SK-N-SH (cell line): ENCODE results near the gene C1orf232. TPM values are rescaled to one million over a fixed set of nuclear protein-coding genes. Genes with fewer than 3 reads are reported as not detected.

Experiments used
- CTCF ChIA-PET: fragments of 300-600, 350-600 bp; formaldehyde crosslinking; extraction: SDS; loops from one replicate; lab custom pipeline; 2021; lab: Yijun Ruan, JAX
- POLR2A ChIA-PET: fragments of 350-600 bp; sonication (Branson Sonifier 250); formaldehyde crosslinking; extraction: SDS; loops from one replicate; lab custom pipeline; 2020; ENCODE audit warnings: antibody characterized with exemption, inconsistent platforms; lab: Yijun Ruan, JAX
- DNase-seq: peaks from one replicate; pipeline ENCODE4 v3.0.0; 2012
- H2AFZ ChIP-seq: fragments of 200-600 bp; sonication (generic); 2 replicates; pipeline ENCODE4 v1.8.1; 2016; ENCODE audit warnings: antibody characterized with exemption, mild to moderate bottlenecking, low read depth
- H3F3A ChIP-seq: fragments of 200-600 bp; sonication (generic); replicated peaks from 2 replicates; pipeline ENCODE3; 2016; ENCODE audit warnings: antibody characterized with exemption, mild to moderate bottlenecking; ENCODE audit not compliant: insufficient read depth
- H3K27ac ChIP-seq, 2 experiments: fragments of 200-500 bp in 1 of 2; fragments of 200-600 bp in 1 of 2; sonication (Bioruptor generic) in 1 of 2; sonication (generic), shearing (Covaris generic) in 1 of 2; 2 replicates each; pipeline versions ENCODE4 v1.5.1 to v1.6.1; 2014 to 2016; ENCODE audit warnings: low read depth in 2 of 2, inconsistent platforms in 1 of 2, low read length in 1 of 2, mild to moderate bottlenecking in 1 of 2, mixed read lengths in 1 of 2
- H3K27me3 ChIP-seq: fragments of 200-600 bp; sonication (generic), shearing (Covaris generic); 2 replicates; pipeline ENCODE4 v1.6.1; 2016; ENCODE audit warnings: mixed run types; ENCODE audit not compliant: insufficient read depth
- H3K36me3 ChIP-seq, 2 experiments: fragments of 200-500 bp in 1 of 2; fragments of 200-600 bp in 1 of 2; sonication (Bioruptor generic) in 1 of 2; sonication (generic) in 1 of 2; replicated peaks in 1 of 2; 2 replicates each; pipeline versions ENCODE3 to v1.5.1; 2014 to 2016; ENCODE audit warnings: low read length in 1 of 2, mild to moderate bottlenecking in 1 of 2; ENCODE audit not compliant: insufficient read depth in 2 of 2, control insufficient read depth in 1 of 2
- H3K4me1 ChIP-seq, 2 experiments: fragments of 200-500 bp in 1 of 2; fragments of 200-600 bp in 1 of 2; sonication (Bioruptor generic) in 1 of 2; sonication (generic), shearing (Covaris generic) in 1 of 2; 2 replicates each; pipeline versions ENCODE4 v1.5.1 to v1.6.1; 2014 to 2016; ENCODE audit warnings: low read depth in 1 of 2, low read length in 1 of 2, mixed run types in 1 of 2; ENCODE audit not compliant: insufficient read depth in 2 of 2, control insufficient read depth in 1 of 2
- H3K4me2 ChIP-seq: fragments of 200-600 bp; sonication (generic), shearing (Covaris generic); 2 replicates; pipeline ENCODE4 v1.6.1; 2017; ENCODE audit warnings: mixed run types
- H3K4me3 ChIP-seq, 2 experiments: fragments of 200-500 bp in 1 of 2; fragments of 200-600 bp in 1 of 2; sonication (Bioruptor generic) in 1 of 2; sonication (generic), shearing (Covaris generic) in 1 of 2; 2 replicates each; pipeline versions ENCODE4 v1.5.1 to v1.8.1; 2014 to 2016; ENCODE audit warnings: low read depth in 2 of 2, inconsistent platforms in 1 of 2, low read length in 1 of 2, mild to moderate bottlenecking in 1 of 2, mixed read lengths in 1 of 2, moderate library complexity in 1 of 2
- H3K79me2 ChIP-seq: fragments of 200-600 bp; sonication (generic); 2 replicates; pipeline ENCODE4 v1.8.1; 2017; ENCODE audit warnings: mild to moderate bottlenecking; ENCODE audit not compliant: insufficient read depth
- H3K9ac ChIP-seq: fragments of 200-600 bp; sonication (generic); 2 replicates; pipeline ENCODE4 v1.6.1; 2017; ENCODE audit warnings: mixed run types
- H3K9me2 ChIP-seq: fragments of 200-600 bp; sonication (generic); 2 replicates; pipeline ENCODE4 v1.6.1; 2017; ENCODE audit warnings: mixed run types
- H3K9me3 ChIP-seq: fragments of 200-600 bp; sonication (generic); 2 replicates; pipeline ENCODE4 v1.6.1; 2017; ENCODE audit warnings: mixed run types, mild to moderate bottlenecking, moderate library complexity
- H4K20me1 ChIP-seq: fragments of 200-600 bp; sonication (generic); 2 replicates; pipeline ENCODE4 v1.6.1; 2017; ENCODE audit warnings: mild to moderate bottlenecking, mixed run types; ENCODE audit not compliant: insufficient read depth
- CHD2 ChIP-seq: fragments of 150-350 bp; IDR thresholded peaks from 2 replicates; pipeline ENCODE4 v1.6.1; 2018; ENCODE audit warnings: low read length; ENCODE audit not compliant: partially characterized antibody
- ELF1 ChIP-seq: IDR thresholded peaks from 2 replicates; pipeline ENCODE4 v1.4.0; 2012
- EP300 ChIP-seq, 2 experiments: IDR thresholded peaks; 2 replicates each; pipeline versions ENCODE4 v1.4.0 to v1.6.1; 2012; ENCODE audit warnings: borderline replicate concordance in 1 of 2, low read depth in 1 of 2, low read length in 1 of 2
- EZH2phosphoT487 ChIP-seq: fragments of 200-600 bp; sonication (generic); IDR thresholded peaks from 2 replicates; pipeline ENCODE4 v1.6.1; 2017; ENCODE audit warnings: low read depth, mixed run types, mild to moderate bottlenecking, antibody characterized with exemption, moderate library complexity, borderline replicate concordance
- FOSL2 ChIP-seq: IDR thresholded peaks from 2 replicates; pipeline ENCODE4 v1.4.0; 2012; ENCODE audit warnings: low read depth, mild to moderate bottlenecking, moderate library complexity, borderline replicate concordance
- FOXM1 ChIP-seq: IDR thresholded peaks from 2 replicates; pipeline ENCODE4 v1.4.0; 2012; ENCODE audit warnings: low read depth, mild to moderate bottlenecking
- GABPA ChIP-seq: IDR thresholded peaks from 2 replicates; pipeline ENCODE4 v1.4.0; 2012; ENCODE audit warnings: low read depth, mild to moderate bottlenecking
- GATA2 ChIP-seq: sonication (generic); formaldehyde crosslinking; IDR thresholded peaks from 2 replicates; pipeline ENCODE4 v1.5.0; 2020; ENCODE audit warnings: mild to moderate bottlenecking, missing genetic modification reagents
- MAX ChIP-seq: IDR thresholded peaks from 2 replicates; pipeline ENCODE4 v1.4.0; 2012; ENCODE audit warnings: low read depth
- MXI1 ChIP-seq: IDR thresholded peaks from 2 replicates; pipeline ENCODE4 v1.6.1; 2012; ENCODE audit warnings: mild to moderate bottlenecking, low read depth, low read length, improper control_type of control experiment
- NRF1 ChIP-seq: IDR thresholded peaks from 2 replicates; pipeline ENCODE4 v1.6.1; 2012; ENCODE audit warnings: low read depth, mild to moderate bottlenecking, low read length
- RCOR1 ChIP-seq: fragments of 150-350 bp; IDR thresholded peaks from 2 replicates; pipeline ENCODE4 v1.6.1; 2017; ENCODE audit warnings: antibody characterized with exemption, low read length
- REST ChIP-seq: IDR thresholded peaks from 2 replicates; pipeline ENCODE4 v1.6.1; 2012; ENCODE audit warnings: mild to moderate bottlenecking, low read depth, low read length, moderate library complexity
- RXRA ChIP-seq: IDR thresholded peaks from 2 replicates; pipeline ENCODE4 v1.4.0; 2012; ENCODE audit warnings: low read depth, mild to moderate bottlenecking, borderline replicate concordance
- SIN3A ChIP-seq: IDR thresholded peaks from 2 replicates; pipeline ENCODE4 v1.6.1; 2012; ENCODE audit warnings: low read depth, mild to moderate bottlenecking, low read length, moderate library complexity, borderline replicate concordance
- TAF1 ChIP-seq: IDR thresholded peaks from 2 replicates; pipeline ENCODE4 v1.6.1; 2012; ENCODE audit warnings: low read depth, mild to moderate bottlenecking, low read length, moderate library complexity, borderline replicate concordance
- TCF12 ChIP-seq: IDR thresholded peaks from 2 replicates; pipeline ENCODE4 v1.4.0; 2012
- TEAD4 ChIP-seq: IDR thresholded peaks from 2 replicates; pipeline ENCODE4 v1.4.0; 2012; ENCODE audit warnings: mild to moderate bottlenecking, borderline replicate concordance; ENCODE audit not compliant: insufficient read depth
- USF2 ChIP-seq: fragments of 150-350 bp; IDR thresholded peaks from 2 replicates; pipeline ENCODE4 v1.6.1; 2017; ENCODE audit warnings: antibody characterized with exemption, low read length, low read depth, borderline replicate concordance
- YY1 ChIP-seq: IDR thresholded peaks from 2 replicates; pipeline ENCODE4 v1.4.0; 2012; ENCODE audit warnings: low read depth, mild to moderate bottlenecking
- ZBTB33 ChIP-seq: IDR thresholded peaks from 2 replicates; pipeline ENCODE4 v1.4.0; 2012; ENCODE audit warnings: low read depth, borderline replicate concordance
- WGBS: methylation state at CpG from one replicate; pipeline ENCODE4 v1.1.6; 2017; ENCODE audit warnings: low lambda C conversion rate; 5-methylcytosine and 5-hydroxymethylcytosine counted together
- polyA plus RNA-seq, 3 experiments: library from polyadenylated mRNA; depleted of rRNA; stranded (reverse); fragments of >200 nt; gene quantifications; 2 replicates each; pipeline ENCODE4 v1.2.3, GENCODE V29; 2012

C1orf232 gene
- polyA plus RNA-seq, 1 of the 3 experiments (the other 2 are of a cell fraction): not detected

- no peaks in the 10 kb centered on the region for H4K20me1 ChIP-seq
- no peaks in the 10 kb centered on the region for H3F3A ChIP-seq
- POLR2A ChIA-PET: no interaction called here
- no peak for TF ChIP-seq TCF12
- TF ChIP-seq GATA2 (CRISPR knock-in tag): no peak
- no peak for TF ChIP-seq FOSL2
- DNase-seq: no peak
- no peak overlapping the region for H3K4me3 ChIP-seq
- H3K27ac ChIP-seq: no peak overlapping the region
- CTCF ChIA-PET: interaction anchor here (1.4 to 9.3 kb wide), 2 partner anchors 11 to 44 kb away, joined by 4 to 131 read pairs; partner anchors contain the start of gene FAM110D
- no peak overlapping the region for H3K9ac ChIP-seq
- peaks cover 14% of the 10 kb centered on the region; the same call in 1 of the 2 replicates for H3K27me3 ChIP-seq
- H3K9me2 ChIP-seq: no peaks in the 10 kb centered on the region
- H3K4me2 ChIP-seq: no peak overlapping the region
- no peaks in the 10 kb centered on the region for H3K79me2 ChIP-seq
- no peaks in the 10 kb centered on the region for H3K36me3 ChIP-seq
- H2AFZ ChIP-seq: no peak overlapping the region
- H3K9me3 ChIP-seq: no peaks in the 10 kb centered on the region
- no peaks in the 10 kb centered on the region for H3K4me1 ChIP-seq
These were observed 19.9 kb downstream of the C1orf232 start for GRCh38 chr1:26148887-26149286.

GRCh38 chr1:26145960-26146294 is 22.8 kb downstream of the C1orf232 start:
- 5% methylated on average over 4 of the region's 6 CpGs for WGBS
- DNase-seq: no peak
- POLR2A ChIA-PET: no interaction called here

More at GRCh38 chr1:26145960-26146294, 22.8 kb downstream of the C1orf232 start:
- H3K4me2 ChIP-seq: no peak overlapping the region
- H3F3A ChIP-seq: no peaks in the 10 kb centered on the region
- CTCF ChIA-PET: interaction anchor here (0.6 to 9.3 kb wide), 19 partner anchors 13 to 321 kb away, joined by 3 to 235 read pairs (median 6); partner anchors contain the start of genes C1orf232, FAM110D, PDIK1L and TRIM63
- no peak overlapping the region for H3K9ac ChIP-seq
- no peak overlapping the region for H2AFZ ChIP-seq
- H3K9me2 ChIP-seq: no peaks in the 10 kb centered on the region
- no peak overlapping the region for H3K4me3 ChIP-seq
- H3K36me3 ChIP-seq: no peaks in the 10 kb centered on the region
- peaks cover 14% of the 10 kb centered on the region; the same call in 1 of the 2 replicates for H3K27me3 ChIP-seq
- TF ChIP-seq NRF1: no peak
- TF ChIP-seq EP300 (IDR thresholded peaks at IDR 0.05; ENCODE audit: borderline replicate concordance in 1 of 2, low read depth in 1 of 2, low read length in 1 of 2): no peak
- no peak for TF ChIP-seq TEAD4
- no peak for TF ChIP-seq SIN3A
- TF ChIP-seq MXI1: no peak
- no peak for TF ChIP-seq REST
- no peak for TF ChIP-seq FOXM1
- no peak for TF ChIP-seq GABPA
- TF ChIP-seq CHD2: no peak
- TF ChIP-seq TAF1: no peak
- no peak for TF ChIP-seq GATA2 (CRISPR knock-in tag)
- no peak for TF ChIP-seq EZH2phosphoT487
- TF ChIP-seq RXRA: no peak
- no peak for TF ChIP-seq YY1
- no peak for TF ChIP-seq ELF1
- TF ChIP-seq USF2: no peak
- TF ChIP-seq ZBTB33: no peak
- TF ChIP-seq RCOR1: no peak
- no peak for TF ChIP-seq MAX
- no peaks in the 10 kb centered on the region for H4K20me1 ChIP-seq
- H3K9me3 ChIP-seq: no peaks in the 10 kb centered on the region
- H3K4me1 ChIP-seq: no peaks in the 10 kb centered on the region
- no peaks in the 10 kb centered on the region for H3K79me2 ChIP-seq
- no peak overlapping the region for H3K27ac ChIP-seq
